Tibial artery (tissue), 4 donors: ENCODE measurements around the gene DLGAP1.

Experiments used
- DNase-seq, 2 donors: peaks; one replicate each; pipeline ENCODE4 v3.0.0-alpha.2; 2019
- H3K27ac ChIP-seq, 2 donors: fragments of 200-600 bp; sonication (generic) in 1 of 2; 1 replicate in 1 of 2; 2 replicates in 1 of 2; pipeline ENCODE4 v1.5.1; 2018 to 2019; ENCODE audit warnings: mild to moderate bottlenecking in 1 of 2
- H3K27me3 ChIP-seq, 2 donors: fragments of 200-600 bp; sonication (generic) in 1 of 2; one replicate each; pipeline versions ENCODE4 v1.5.1 to v1.6.0; 2016 to 2019
- H3K36me3 ChIP-seq, 3 donors: fragments of 200-600 bp; sonication (generic) in 2 of 3; one replicate each; pipeline ENCODE4 v1.5.1; 2016 to 2019; ENCODE audit warnings: mild to moderate bottlenecking in 2 of 3
- H3K4me1 ChIP-seq, 4 donors: fragments of 200-600 bp; sonication (generic) in 2 of 4; 1 replicate in 3 of 4; 2 replicates in 1 of 4; pipeline ENCODE4 v1.5.1; 2016 to 2019
- H3K4me3 ChIP-seq, 2 donors: fragments of 200-600 bp; sonication (generic) in 1 of 2; 1 replicate in 1 of 2; 2 replicates in 1 of 2; pipeline ENCODE4 v1.5.1; 2018 to 2019; ENCODE audit warnings: mild to moderate bottlenecking in 2 of 2
- H3K9me3 ChIP-seq, 3 donors: fragments of 200-600 bp; sonication (generic) in 1 of 3; one replicate each; pipeline ENCODE4 v1.5.1; 2016 to 2019
- CTCF ChIP-seq, 2 experiments: fragments of 200-600 bp in 1 of 2; fragments of 450-650 bp in 1 of 2; IDR thresholded peaks; one replicate each; pipeline ENCODE4 v1.5.1; 2017 to 2019; ENCODE audit warnings: antibody characterized with exemption in 2 of 2, mild to moderate bottlenecking in 1 of 2, moderate library complexity in 1 of 2
- intact Hi-C: fragments of 100-400 bp; cut with DNase I; formaldehyde crosslinking; loops from one replicate; pipeline ENCODE4 v1.15.0; 2023; ENCODE audit warnings: low total_unique reads

DLGAP1 gene

GRCh38 chr18:3510896-3511295 is 944.2 kb downstream of the DLGAP1 start:
- intact Hi-C loops: no loop called here
- H3K4me3 ChIP-seq: no peak overlapping the region
- no peak for TF ChIP-seq CTCF (IDR thresholded peaks at IDR 0.05)

GRCh38 chr18:3510024-3510423 is 945.1 kb downstream of the DLGAP1 start:
- Histone ChIP-seq H3K27ac (no peak overlapping the region), H3K4me3 (no peak overlapping the region), H3K27me3 (no peaks in the 10 kb centered on the region), H3K4me1 (peaks cover 0 to 6% (median 2%) of the 10 kb centered on the region in 4 donors), H3K9me3 (no peaks in the 10 kb centered on the region), H3K36me3 (no peaks in the 10 kb centered on the region)
- intact Hi-C loops: no loop called here
- no peak for TF ChIP-seq CTCF (IDR thresholded peaks at IDR 0.05)
- no peak for DNase-seq

More at GRCh38 chr18:3510896-3511295, 944.2 kb downstream of the DLGAP1 start:
- Histone ChIP-seq H3K27ac (no peak overlapping the region), H3K4me1 (peaks cover 0 to 6% (median 2%) of the 10 kb centered on the region in 4 donors), H3K9me3 (no peaks in the 10 kb centered on the region), H3K27me3 (no peaks in the 10 kb centered on the region), H3K36me3 (no peaks in the 10 kb centered on the region)
- no peak for DNase-seq

- DNase-seq: no peak
- Histone ChIP-seq H3K9me3 (no peaks in the 10 kb centered on the region), H3K4me3 (no peak overlapping the region), H3K36me3 (no peaks in the 10 kb centered on the region), H3K4me1 (peaks cover 0 to 6% (median 2%) of the 10 kb centered on the region in 4 donors), H3K27ac (no peak overlapping the region), H3K27me3 (no peaks in the 10 kb centered on the region)
- intact Hi-C loops: no loop called here
- TF ChIP-seq CTCF (IDR thresholded peaks at IDR 0.05): no peak
Observed at GRCh38 chr18:3508576-3509549, 946.2 kb downstream of the DLGAP1 start.

DNA sequence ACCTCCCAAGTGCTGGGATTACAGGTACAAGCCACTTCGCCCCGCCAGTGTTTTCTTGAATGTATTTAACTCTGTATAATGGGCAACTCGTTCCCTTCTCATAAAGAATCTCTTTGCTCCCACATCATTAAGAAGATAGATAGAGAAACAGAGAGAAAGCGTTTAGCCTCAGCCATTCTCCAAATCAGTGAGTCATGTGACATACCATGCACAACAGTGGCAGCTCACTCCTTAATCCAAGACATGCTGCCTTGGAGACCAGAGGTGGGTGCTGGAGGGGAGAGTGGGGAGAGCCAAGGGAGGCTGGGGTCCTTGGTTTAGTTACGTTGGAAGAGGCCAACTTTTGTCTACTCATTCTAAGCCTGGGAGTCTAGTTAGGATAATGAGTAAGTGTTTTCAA is 950.5 kb downstream of the DLGAP1 start:
- TF ChIP-seq CTCF (IDR thresholded peaks at IDR 0.05): no peak
- no peak overlapping the region for H3K4me3 ChIP-seq
- H3K27me3 ChIP-seq: no peaks in the 10 kb centered on the region
- H3K27ac ChIP-seq: no peak overlapping the region
- H3K36me3 ChIP-seq: no peaks in the 10 kb centered on the region
- intact Hi-C loops: no loop called here
- H3K9me3 ChIP-seq: no peaks in the 10 kb centered on the region
- no peak for DNase-seq
- peaks cover 0 to 3% (median 0%) of the 10 kb centered on the region in 4 donors for H3K4me1 ChIP-seq

- no peak for TF ChIP-seq CTCF (IDR thresholded peaks at IDR 0.05)
- intact Hi-C loops: no loop called here
- no peak overlapping the region for H3K4me3 ChIP-seq
Observed at GRCh38 chr18:3502650-3503049, 952.5 kb downstream of the DLGAP1 start.

More at GRCh38 chr18:3502650-3503049, 952.5 kb downstream of the DLGAP1 start:
- Histone ChIP-seq H3K27ac (no peak overlapping the region), H3K9me3 (no peaks in the 10 kb centered on the region), H3K36me3 (no peaks in the 10 kb centered on the region), H3K27me3 (no peaks in the 10 kb centered on the region), H3K4me1 (peaks cover 0 to 11% (median 0%) of the 10 kb centered on the region in 4 donors)
- DNase-seq: no peak
